NCI-H345 treated with DMSO at 0.1 percent for 48 hours (cell line): ENCODE results near the gene MICAL3.

Source experiments
- DNase-seq: peaks from one replicate; lab custom pipeline; 2025; ENCODE audit not compliant: unreplicated experiment; lab: John Stamatoyannopoulos, UW

The MICAL3 gene

DNA sequence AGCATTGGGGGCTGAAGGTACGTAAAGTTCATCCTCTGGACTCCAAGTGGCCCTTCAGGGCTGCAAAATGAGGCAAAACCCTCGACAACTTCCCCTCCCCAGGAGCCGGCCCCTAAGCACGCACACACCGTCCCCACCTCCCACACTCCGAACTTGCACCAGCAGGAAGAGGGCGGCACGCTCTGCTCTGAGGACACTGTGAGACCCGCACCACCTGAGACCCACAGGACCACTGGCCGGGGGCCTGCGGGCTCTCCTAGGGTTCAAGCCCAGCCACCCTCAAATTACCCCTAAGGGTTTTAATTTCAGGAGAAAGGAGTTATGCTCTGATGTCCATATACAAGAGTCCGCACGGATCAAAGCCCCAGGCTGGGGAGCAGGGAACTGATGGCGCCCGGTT lies 200.4 kb downstream of the MICAL3 start:
- DNase-seq, result no peak

DNA sequence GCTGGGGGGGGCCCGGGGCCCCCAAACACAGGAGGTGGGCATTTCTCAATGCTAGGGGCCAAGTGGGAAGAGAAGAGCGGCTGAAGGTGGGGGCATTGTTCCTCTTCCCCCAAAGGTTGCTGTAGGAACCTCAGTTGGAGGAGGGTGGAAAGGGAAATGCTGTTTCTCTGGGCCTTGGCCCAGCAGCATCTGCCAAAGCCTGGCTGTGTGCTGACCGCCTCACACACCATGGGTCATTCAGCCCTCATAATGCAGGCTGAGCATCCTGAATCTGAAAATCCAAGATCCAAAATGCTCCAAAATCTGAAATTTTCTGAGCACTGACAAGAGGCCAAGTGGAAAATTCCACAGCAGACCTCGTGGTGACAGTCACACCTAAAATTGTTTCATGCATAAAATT lies 201.1 kb downstream of the MICAL3 start:
- DNase-seq, result no peak

DNA sequence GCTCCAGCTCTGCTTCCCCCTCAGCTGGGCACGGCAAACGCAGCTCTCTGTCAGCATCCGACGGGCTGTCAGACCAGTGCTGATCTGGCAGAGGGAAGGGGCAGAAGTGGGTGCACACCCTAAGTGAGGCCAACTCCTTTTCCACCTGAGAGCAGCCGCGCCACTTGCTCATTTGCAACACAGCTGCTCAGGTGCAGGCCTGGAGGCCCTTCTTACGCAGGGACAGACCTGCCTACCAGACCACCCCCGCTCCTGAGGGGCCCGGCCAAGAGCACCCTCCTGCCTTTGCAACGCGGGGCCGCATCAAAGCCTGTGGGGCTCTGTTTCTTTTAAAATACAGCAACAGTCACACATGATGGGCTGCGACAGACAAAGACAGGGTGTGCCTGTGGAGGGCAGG lies 202.3 kb downstream of the MICAL3 start:
- no peak for DNase-seq

DNA sequence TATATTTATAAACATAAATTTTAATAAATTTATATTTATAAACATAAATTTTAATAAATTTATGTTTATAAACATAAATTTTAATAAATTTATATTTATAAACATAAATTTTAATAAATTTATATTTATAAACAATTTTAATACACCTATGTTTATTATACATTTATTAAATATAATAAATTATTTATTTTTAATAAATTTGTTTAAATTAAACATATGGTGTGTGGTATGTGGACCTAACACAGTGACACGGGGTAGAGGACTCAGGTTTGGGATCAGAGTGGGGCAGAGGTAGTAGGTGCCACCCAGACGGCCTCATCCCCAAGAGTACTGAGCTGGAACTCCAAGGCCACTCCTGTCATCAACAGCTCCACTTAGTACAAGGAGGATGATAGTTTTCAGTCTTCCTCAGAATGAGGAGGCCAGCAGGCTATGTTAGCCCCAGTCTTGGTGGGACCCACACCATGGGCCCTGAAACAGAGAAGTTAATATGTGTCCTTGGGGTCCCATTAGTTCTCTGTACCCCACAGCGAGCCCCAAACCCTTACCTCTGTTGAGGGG lies 203.4 kb downstream of the MICAL3 start:
- no peak for DNase-seq

DNA sequence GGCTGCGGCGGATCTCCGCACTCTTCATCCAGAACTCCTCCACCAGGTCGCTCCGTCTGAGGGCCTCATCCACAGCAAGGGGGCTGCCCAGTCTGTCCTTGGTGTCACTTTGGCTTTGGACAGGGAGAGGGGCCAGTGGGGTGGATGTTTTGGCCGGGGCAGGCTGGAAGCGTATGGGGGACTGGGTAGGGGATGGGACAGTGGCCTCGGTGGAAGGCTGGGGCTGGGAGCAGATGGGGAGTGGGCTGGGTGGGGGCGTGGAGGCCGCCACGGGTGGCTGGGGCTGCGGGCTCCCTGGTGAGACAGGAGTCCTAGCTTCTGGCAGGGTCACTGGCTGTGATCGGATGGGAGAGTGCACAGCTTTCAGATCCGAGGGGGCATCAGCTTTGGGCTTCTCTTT lies 205.7 kb downstream of the MICAL3 start:
- DNase-seq, result no peak

DNA sequence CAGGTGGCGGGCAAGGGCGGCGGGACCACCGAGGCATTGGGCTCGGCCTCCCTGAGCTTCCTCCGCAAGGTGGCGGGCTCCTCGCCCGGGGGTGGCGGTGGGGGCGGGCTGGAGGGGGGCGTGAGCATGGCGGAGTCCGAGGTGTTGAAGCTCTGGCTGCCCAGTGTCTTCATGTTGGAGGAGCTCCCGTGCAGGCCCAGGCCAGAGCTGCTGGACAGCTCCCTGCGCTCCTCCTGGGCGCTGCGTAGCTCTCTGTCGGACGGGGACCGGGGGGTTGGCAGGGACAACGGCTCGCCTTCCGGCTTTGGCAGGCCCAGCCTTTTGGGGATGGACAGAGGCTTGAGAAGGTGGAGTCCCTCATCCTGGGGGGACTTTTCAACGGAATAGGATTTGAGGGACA lies 206.2 kb downstream of the MICAL3 start:
- DNase-seq, result no peak

DNA sequence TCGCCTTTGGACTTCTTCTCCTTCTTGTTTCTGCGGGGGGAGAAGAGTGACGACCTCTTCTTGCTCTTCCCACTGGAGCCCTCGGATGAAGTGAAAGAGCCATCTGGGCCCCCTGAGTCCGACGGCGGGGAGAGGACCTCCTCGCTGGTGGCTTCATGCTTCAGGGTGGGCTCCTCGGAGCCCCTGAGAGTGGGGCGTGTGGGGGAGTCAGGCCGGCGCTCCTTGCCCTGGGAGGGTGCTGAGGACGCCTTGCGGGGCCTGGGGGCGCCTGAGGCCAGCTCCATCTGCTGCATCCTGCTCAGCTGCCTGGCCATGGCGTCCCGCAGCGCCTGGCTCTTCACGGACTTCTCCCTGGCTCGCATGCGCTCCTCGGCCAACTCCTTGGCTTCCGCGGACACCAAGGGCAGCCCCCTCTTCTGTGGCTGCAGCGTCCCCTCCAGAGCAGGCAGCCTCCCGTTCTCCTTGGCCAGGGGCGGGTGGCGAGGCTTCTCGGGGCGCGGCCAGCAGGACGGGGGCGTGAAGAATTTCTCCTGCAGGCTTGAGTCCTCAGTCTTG lies 206.8 kb downstream of the MICAL3 start:
- no peak for DNase-seq

DNA sequence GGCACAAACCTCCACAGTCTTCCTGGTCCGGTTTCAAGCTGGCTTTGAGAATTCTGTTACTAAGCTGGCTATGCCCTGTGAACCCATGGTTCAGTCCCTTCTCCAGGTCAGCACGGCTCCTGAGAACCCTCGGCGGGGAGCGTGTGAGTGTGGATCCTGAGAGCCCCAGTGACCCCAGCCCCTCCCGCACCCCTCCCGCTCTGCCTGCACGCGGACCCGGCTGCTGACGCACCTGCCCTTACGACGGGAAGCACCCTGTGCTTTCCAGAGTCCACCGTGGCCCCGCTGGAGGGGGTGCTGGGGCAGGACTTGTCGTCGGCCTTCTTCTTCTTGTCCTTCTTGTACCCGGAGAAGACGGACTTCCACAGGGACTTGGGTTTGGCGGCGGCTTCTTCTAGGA lies 207.3 kb downstream of the MICAL3 start:
- DNase-seq, result no peak

DNA sequence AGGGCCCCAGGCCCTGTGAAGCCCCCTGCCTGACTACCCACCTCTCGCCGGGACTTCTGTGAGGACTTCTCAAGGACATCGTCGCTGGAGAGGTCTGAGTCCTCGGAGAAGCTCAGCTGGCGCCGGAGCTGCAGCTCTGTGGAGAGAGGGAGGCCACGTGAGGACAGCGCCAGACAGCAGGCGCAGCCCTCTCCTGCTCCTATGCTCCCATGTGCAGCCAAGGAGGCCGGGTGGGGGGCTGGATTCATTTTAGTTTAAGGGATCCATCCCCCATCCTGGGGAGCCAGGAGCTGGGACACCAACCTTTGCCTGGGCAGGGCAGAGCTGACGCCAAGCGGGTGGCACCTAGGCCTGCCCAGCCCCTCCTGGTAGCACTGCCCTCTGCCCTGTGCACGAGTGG lies 207.7 kb downstream of the MICAL3 start:
- DNase-seq, result no peak

DNA sequence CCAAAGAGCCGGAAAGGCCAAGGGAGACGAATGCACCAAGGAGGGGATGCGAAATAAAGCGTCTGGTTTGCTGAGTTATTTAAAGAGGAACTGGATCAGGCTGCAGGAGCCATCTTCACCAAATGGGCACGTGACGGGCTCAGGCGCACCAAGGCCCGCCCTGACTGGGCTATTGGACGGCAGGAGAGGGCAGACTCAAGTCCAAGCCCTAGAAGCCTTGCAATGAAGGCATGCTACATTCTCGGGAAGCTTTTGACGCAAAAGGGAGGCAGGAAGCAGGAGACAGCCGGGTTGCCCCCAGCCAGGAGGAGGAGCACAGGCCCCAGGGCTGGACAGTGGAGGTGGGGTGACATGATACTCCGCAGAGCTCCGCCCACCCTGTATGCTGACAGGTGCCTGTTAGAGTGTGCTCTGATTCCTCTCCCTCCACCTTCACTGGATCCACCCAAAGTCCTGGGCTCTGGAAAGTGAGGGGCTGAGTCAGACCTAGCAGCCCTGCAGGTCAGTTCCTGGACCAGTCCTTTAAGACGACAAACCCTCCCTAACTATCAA lies 208.6 kb downstream of the MICAL3 start:
- DNase-seq, result no peak

DNA sequence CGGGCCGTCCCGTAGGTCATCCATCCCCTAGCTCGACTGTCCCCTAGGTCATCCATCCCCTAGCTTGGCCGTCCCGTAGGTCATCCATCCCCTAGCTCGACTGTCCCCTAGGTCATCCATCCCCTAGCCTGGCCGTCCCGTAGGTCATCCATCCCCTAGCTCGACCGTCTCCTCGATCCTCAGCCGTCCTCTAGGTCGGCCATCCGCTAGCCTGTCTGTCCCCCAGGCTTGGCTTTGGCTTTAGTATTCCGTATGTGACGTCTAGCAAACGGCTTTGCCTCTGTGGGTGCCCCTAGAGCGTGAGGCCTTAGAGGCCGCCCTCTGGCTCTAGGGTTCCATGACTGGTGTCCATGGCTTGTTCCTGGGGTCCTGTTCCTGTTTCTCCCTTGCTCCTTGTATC lies 209.5 kb downstream of the MICAL3 start:
- DNase-seq, result no peak

DNA sequence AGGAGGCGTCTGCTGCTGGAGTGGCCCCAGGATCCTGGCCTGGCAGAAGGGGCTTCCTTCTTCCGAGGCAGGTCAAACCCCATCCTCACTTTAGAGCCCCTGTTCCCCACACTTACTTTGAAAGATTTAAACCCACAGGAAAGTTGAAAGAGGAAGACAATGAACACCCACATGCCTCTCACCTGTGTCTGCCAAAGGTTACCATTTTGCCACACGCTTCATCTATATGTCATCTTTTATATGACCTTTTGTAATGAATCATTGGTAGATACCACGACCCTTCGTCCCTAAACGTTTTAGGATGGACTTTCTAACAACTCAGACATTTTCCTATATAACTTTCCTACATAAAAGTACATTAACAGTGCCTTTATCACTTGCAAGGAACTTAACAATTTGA lies 210.3 kb downstream of the MICAL3 start:
- DNase-seq, result no peak

DNA sequence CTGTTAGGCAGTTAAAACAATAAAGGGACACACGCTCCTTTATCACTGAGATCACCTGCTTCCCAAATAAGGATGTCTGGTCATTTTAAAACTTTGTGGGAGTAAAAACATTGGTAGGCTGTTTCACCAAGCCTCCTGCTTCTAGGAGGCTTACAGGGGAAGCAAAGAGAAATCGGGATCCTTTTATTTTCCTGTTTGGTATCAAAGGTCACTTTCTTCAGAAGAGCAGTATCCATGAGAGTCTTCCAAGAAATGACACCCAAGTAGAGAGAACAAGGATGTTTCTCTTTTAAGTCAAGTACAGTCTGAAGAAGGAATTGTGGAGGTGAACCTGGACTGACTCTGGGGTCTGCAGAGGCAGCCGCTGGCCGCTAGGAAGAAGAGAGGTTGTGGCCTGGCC lies 213.2 kb downstream of the MICAL3 start:
- DNase-seq, result no peak

DNA sequence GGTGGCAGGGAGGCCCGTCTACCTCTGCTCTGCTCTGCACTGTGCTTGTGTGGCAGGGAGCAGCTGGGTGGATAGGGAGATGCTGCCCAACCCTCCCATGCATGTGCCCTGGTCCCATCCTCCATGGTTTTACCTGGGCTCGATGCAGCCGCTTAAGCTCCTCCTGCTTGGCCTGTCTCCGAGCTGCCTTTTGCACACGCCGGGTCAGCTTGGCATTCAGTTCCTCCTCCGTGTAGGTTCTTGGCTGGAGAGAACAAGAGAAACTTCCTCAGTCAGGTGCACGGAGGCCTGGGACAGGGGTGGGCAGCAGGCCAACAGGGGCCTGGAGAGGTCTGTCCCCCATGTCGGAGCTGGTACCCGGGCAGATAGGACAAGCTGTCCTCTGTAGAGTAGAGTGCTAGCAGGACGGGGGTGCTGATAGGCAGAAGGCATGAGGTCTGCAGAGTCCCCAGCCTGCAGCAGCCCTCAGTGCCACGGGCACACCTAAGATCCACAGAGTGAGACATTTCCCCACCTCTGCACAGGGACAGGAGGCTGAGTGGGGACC lies 213.7 kb downstream of the MICAL3 start:
- DNase-seq, result no peak

DNA sequence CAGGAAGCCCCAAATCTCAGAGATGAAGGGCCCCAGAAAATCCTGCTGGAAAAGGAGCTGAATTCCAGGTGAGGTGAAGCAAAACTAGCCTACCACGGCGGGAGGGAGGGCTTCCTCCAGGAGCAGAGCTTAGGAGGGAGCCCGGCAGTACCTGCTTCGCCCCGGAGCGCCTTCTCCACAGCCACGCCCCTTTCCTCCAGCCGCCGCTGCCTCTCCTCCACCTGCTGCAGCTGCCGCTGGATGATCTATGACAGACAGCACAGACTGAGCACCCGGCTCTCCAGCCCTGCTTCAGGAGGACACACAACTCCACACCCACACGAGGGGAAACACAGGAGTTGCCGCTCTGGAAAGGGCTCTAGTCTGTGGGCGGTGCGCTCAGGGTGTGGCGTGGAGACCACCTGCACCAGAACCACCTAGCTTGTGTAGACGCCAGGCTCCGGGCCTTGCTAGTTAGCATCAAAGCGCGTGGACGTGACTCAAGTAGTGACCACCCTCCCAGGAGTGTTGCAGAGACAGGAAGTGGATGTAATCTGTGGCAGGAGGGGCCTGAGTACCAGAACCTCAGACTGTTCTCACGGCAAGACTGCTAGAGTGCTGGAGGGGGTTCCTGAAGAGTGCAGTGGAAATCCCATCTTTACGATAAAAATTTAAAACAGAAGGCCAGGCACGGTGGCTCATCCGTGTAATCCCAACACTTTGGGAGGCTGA lies 215.5 kb downstream of the MICAL3 start:
- no peak for DNase-seq

DNA sequence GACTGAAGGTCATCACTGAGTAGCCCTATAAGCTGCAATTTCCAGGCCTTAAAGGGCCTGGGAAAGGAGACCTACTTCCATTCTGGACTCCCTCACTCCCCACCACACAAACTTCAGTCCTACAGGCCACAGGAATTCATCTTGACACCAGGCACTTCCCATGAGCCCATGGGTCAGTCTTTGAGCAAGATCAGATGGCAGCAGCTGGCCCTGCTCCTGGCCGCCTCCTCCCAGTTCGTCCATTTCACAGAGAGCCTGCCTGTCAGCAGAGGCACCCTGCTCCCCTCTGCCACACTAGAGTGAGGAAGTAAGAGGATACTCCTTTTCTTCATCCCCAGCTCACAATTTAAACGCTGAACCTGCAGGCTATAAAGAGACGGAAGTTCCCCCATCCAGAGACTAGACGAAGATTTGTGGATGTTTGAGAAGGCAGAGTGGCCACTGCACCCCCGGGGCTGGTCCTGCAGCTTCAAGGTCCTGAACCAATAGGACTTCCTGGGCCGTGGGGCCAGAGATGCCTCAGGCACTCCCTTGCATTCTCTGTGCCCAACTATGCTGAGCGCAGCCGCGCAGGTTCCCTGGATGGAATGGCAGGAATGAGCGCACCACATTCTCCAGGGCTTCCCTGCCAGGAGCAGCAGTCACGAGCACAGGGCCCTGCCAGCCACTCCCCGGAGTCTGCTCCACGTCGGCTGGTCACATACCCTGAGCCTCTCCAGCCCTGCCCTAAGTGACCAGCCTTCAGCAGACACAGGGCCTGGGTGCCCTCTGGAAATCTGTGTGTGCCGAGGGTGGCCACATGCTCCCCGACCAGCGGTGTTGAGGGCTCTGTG lies 216.6 kb downstream of the MICAL3 start:
- no peak for DNase-seq

DNA sequence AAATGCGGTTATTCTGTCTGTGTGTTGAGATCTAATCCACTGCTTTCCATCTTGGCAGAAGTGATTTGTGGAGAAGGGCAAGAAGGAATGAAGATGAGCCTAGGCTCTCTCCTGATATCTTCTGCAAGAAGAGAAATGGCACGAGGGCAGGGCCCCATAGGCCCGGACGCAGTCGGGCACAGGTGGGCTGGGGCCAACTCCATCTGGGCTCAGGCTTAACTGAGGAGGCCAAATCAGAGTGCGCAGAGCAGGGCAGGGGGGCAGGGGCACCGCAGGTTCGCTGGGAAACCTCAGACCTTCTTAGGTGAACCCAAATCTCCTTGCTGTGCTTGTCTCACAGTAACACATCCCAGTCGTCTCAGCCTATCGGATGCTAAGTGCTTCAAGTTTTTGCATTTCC lies 217.3 kb downstream of the MICAL3 start:
- DNase-seq, result no peak

DNA sequence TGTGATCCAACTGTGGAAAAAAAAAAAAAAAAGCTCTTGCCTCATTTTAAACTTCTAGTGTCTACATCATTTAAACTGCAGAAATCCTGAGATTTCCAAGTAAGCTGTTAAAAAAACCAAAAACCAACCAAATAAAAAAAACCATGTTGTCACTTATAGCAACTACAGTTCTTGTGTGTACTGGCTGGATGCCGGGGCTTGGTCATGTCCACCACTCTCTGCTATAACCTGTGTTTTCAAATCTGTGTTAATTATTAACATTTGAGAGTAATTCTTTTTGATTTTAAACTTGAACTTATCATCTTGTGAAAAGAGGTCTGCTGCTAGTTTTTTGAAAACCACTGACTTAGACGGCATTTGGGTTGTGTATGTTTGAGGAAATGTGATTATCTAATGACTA lies 217.9 kb downstream of the MICAL3 start:
- DNase-seq, result no peak

DNA sequence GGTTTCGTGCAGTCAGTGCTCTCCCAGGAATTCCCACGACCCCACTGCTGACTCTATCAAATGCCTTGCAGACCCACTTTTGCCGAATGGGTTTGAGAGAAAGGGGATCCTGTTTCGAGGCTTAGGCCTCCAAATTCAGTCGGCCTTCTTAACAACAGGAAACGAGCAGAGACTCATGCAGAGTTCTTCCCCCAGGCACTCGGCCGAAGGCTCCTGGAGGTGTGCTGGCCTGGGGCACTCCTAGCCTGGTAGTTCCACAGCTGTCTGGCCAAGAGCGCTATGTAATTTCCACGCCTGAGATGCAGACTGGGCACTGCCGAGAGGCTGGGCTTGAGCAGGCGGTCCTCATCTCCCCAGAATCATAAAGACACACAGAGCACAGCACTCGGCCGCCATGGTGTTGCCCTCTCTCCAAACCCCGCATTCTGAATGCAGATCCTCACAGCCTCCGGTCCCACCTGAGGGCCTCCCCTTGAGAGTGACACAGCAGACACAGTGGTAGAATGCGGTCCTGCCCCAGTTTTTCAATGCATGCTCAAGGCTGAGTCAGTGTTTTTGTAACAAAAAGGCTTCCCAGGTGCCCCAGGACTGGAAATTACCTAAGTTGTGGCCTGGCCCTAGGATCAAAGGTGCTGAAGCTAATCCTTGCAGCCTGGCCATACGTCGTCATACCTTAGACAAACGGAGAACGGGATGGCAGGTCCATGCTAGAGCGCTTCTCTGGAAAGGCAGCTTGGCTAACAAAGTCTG lies 219.9 kb downstream of the MICAL3 start:
- no peak for DNase-seq

DNA sequence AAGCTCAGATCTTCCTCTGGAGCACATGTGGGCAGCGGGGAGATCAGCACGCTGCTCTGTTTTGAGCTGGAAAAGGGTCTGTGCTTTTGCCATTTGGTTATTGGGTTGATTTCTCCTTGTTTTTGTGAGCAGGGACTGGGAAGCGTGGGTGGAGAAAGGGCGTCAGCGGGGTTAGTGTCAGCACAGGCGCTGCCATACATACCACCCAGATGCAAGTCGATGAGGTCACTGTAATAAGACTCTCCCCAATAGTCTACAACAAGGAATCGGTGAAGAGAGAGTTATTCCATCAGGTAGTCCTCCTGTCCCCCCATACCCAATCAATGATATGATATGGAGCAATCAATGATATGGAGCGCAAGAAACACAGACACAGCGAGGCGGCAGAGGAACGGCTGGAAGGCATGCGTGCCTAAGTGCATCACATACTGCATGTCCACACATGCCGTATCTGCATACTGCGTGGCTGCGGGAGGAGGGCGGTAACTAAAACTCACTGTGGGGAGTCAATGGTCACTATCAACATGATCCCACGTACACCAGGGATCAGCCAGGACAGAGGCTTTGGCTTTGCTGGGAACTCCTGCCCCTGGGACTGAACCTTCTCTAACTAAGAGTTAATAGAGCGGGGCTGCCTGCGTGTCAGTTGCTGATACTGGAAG lies 220.6 kb downstream of the MICAL3 start:
- DNase-seq, result no peak
